ENCODE measurements around the gene PDCL3.

DNA sequence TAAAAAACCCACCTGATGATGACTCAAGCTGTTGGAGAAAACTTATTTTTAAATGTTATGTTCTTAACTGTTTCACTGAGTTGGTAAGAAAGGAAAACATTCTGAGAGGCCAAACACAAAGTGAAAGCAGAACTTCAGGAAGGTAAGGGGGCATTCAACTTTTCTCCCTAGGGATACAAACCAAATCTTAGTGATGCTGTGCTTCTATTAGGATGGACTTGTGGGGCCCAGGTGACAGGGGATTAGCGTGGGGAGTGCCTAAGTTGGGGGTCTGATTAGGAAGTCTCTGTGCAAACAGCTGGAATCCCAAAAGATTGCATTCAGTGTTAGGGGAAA lies 18.5 kb downstream of the PDCL3 start:
- TF ChIP-seq, protein P1, sequence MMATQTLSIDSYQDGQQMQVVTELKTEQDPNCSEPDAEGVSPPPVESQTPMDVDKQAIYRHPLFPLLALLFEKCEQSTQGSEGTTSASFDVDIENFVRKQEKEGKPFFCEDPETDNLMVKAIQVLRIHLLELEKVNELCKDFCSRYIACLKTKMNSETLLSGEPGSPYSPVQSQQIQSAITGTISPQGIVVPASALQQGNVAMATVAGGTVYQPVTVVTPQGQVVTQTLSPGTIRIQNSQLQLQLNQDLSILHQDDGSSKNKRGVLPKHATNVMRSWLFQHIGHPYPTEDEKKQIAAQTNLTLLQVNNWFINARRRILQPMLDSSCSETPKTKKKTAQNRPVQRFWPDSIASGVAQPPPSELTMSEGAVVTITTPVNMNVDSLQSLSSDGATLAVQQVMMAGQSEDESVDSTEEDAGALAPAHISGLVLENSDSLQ (IDR thresholded peaks at IDR 0.05), result no peak
- TF ChIP-seq SUZ12 (IDR thresholded peaks at IDR 0.05) (no peak), BHLHE40 (IDR thresholded peaks at IDR 0.05; ENCODE audit: borderline replicate concordance) (no peak), NFRKB (IDR thresholded peaks at IDR 0.05) (no peak), HDGF (IDR thresholded peaks at IDR 0.05; ENCODE audit: borderline replicate concordance) (no peak), CTBP1 (IDR thresholded peaks at IDR 0.05; ENCODE audit: borderline replicate concordance) (no peak), SP1 (IDR thresholded peaks at IDR 0.05) (no peak), FOXK2 (IDR thresholded peaks at IDR 0.05) (no peak), ELF4 (IDR thresholded peaks at IDR 0.05) (no peak), FOXM1 (IDR thresholded peaks at IDR 0.05; ENCODE audit: borderline replicate concordance) (no peak), L3MBTL2 (conservative IDR thresholded peaks at IDR 0.05) (no peak)
